ENCODE data around the gene HECTD2. TPM values are rescaled to one million over a fixed set of nuclear protein-coding genes. Genes with fewer than 3 reads are reported as not detected.
A peak's percentile ranks its signal among the peaks of the same experiment; 100 is the strongest.

Gene HECTD2
- total and polyA plus RNA-seq, 9 of the 15 experiments (the other 6 are each of a cell fraction or from before 2014, with no cell fraction given) = 1.3 to 5.9 (median 3.9) TPM

GRCh38 chr10:91389636-91390512 is 20.3 kb upstream of the HECTD2 start (continued):
- TF ChIP-seq REST (IDR thresholded peaks at IDR 0.05; ENCODE audit: borderline replicate concordance) = peak; percentile 48; the same call in 1 of the 2 replicates
- no peak for TF ChIP-seq REST (CRISPR knock-in tag; IDR thresholded peaks at IDR 0.05; ENCODE audit: low read depth)
- TF ChIP-seq EP300 (IDR thresholded peaks at IDR 0.05; ENCODE audit: low read length) = no peak
- no peak for TF ChIP-seq PHF8 (IDR thresholded peaks at IDR 0.05; ENCODE audit: borderline replicate concordance, low read length)
- no peak for TF ChIP-seq TBP (optimal IDR thresholded peaks at IDR 0.05; ENCODE audit: low read depth, low read length)
- TF ChIP-seq KAT2B (IDR thresholded peaks at IDR 0.05; ENCODE audit: low read depth, low read length) = no peak
- TF ChIP-seq ZNF695 (CRISPR knock-in tag; IDR thresholded peaks at IDR 0.05) = no peak
- no peak for TF ChIP-seq GTF2A2 (tag; IDR thresholded peaks at IDR 0.05)
- no peak for TF ChIP-seq NFIC (IDR thresholded peaks at IDR 0.05)
- TF ChIP-seq SREBF1 (IDR thresholded peaks at IDR 0.05; ENCODE audit: borderline replicate concordance, low read depth, low read length) = no peak
- TF ChIP-seq DMBX1 (CRISPR knock-in tag; IDR thresholded peaks at IDR 0.05; ENCODE audit: borderline replicate concordance) = no peak
- 0 out of 2 replicates have a peak, but pooled peaks have one; percentile 24 for TF ChIP-seq FOXM1 (IDR thresholded peaks at IDR 0.05; ENCODE audit: low read depth)
- no peak for TF ChIP-seq FOXM1 (CRISPR knock-in tag; IDR thresholded peaks at IDR 0.05; ENCODE audit: low read depth)
- no peak for TF ChIP-seq ZFP91 (CRISPR knock-in tag; IDR thresholded peaks at IDR 0.05)
- peak; percentile 37; the same call in 1 of the 2 replicates for TF ChIP-seq DEAF1 (CRISPR knock-in tag; IDR thresholded peaks at IDR 0.05)
- TF ChIP-seq SAFB2 (IDR thresholded peaks at IDR 0.05; ENCODE audit: borderline replicate concordance, low read depth, low read length, severe bottlenecking) = no peak
- TF ChIP-seq PYGO2 (tag; IDR thresholded peaks at IDR 0.05) = no peak

Measured in K562 (cell line).